IMR-90 (cell line): ENCODE measurements around the gene MUC20. TPM values are rescaled to one million over a fixed set of nuclear protein-coding genes. Genes with fewer than 3 reads are reported as not detected.
A peak's percentile ranks its signal among the peaks of the same experiment; 100 is the strongest.

ENCODE experiments used
- ATAC-seq: fragments of 200-7000 bp; cut with Tn5 transposase; 2 replicates; pipeline ENCODE4 v1.9.1; 2020; ENCODE audit warnings: low read depth, mild to moderate bottlenecking, moderate library complexity
- BruUV-seq: library from RNA; stranded (reverse); fragments of 400-500 nt; replicated peaks from 2 replicates; lab custom pipeline; 2021; lab: Mats Ljungman, UMichigan
- CTCF ChIA-PET: fragments of 300-600 bp; formaldehyde crosslinking; extraction: SDS; loops from one replicate; lab custom pipeline; 2021; ENCODE audit warnings: antibody characterized with exemption; lab: Yijun Ruan, JAX
- POLR2A ChIA-PET: fragments of 300-600 bp; sonication (Branson Sonifier 250); formaldehyde crosslinking; loops from one replicate; lab custom pipeline; 2022; ENCODE audit warnings: antibody characterized with exemption; ENCODE audit not compliant: unreplicated experiment; lab: Charles Lee
- DNase-seq: peaks from one replicate; pipeline ENCODE4 v3.0.0; 2013
- H2AFZ ChIP-seq: replicated peaks from 2 replicates; pipeline ENCODE3; 2013; ENCODE audit warnings: low read length, mild to moderate bottlenecking; ENCODE audit not compliant: poor library complexity
- H2AK5ac ChIP-seq: 2 replicates; pipeline ENCODE4 v1.6.1; 2013; ENCODE audit warnings: low read depth, low read length, inconsistent platforms
- H2AK9ac ChIP-seq: replicated peaks from 2 replicates; pipeline ENCODE3; 2013; ENCODE audit warnings: mild to moderate bottlenecking, low read depth, low read length, moderate library complexity; ENCODE audit not compliant: poor library complexity
- H2BK120ac ChIP-seq: 2 replicates; pipeline ENCODE4 v1.6.1; 2013; ENCODE audit warnings: low read depth, low read length, inconsistent platforms
- H2BK15ac ChIP-seq: 3 replicates; pipeline ENCODE4 v1.6.1; 2013; ENCODE audit warnings: low read depth, low read length, inconsistent platforms
- H2BK20ac ChIP-seq: 2 replicates; pipeline ENCODE4 v1.6.1; 2013; ENCODE audit warnings: low read depth, mild to moderate bottlenecking, inconsistent platforms, low read length, moderate library complexity
- H2BK5ac ChIP-seq: 2 replicates; pipeline ENCODE4 v1.6.1; 2013; ENCODE audit warnings: mild to moderate bottlenecking, low read depth, low read length, inconsistent platforms; ENCODE audit not compliant: poor library complexity, severe bottlenecking
- H3K14ac ChIP-seq: replicated peaks from 2 replicates; pipeline ENCODE4 v1.6.1; 2013; ENCODE audit warnings: low read depth, low read length, inconsistent platforms
- H3K18ac ChIP-seq: 2 replicates; pipeline ENCODE4 v1.6.1; 2013; ENCODE audit warnings: low read depth, low read length, control low read depth
- H3K23ac ChIP-seq: 2 replicates; pipeline ENCODE4 v1.6.1; 2013; ENCODE audit warnings: low read depth, low read length, inconsistent platforms
- H3K27ac ChIP-seq: 2 replicates; pipeline ENCODE4 v1.5.1; 2013; ENCODE audit warnings: mild to moderate bottlenecking, control low read depth, low read length; ENCODE audit not compliant: insufficient read depth
- H3K27me3 ChIP-seq: 2 replicates; pipeline ENCODE4 v1.6.1; 2013; ENCODE audit warnings: low read length; ENCODE audit not compliant: control insufficient read depth, insufficient read depth
- H3K36me3 ChIP-seq: 2 replicates; pipeline ENCODE4 v1.6.1; 2013; ENCODE audit warnings: low read length, mixed read lengths; ENCODE audit not compliant: control insufficient read depth, insufficient read depth
- H3K4ac ChIP-seq: 2 replicates; pipeline ENCODE4 v1.6.1; 2013; ENCODE audit warnings: low read depth, low read length, inconsistent platforms
- H3K4me1 ChIP-seq: 2 replicates; pipeline ENCODE4 v1.6.1; 2013; ENCODE audit warnings: low read length, mixed read lengths; ENCODE audit not compliant: control insufficient read depth, insufficient read depth
- H3K4me2 ChIP-seq: 2 replicates; pipeline ENCODE4 v1.6.1; 2013; ENCODE audit warnings: low read depth, mild to moderate bottlenecking, control low read depth, low read length, moderate library complexity
- H3K4me3 ChIP-seq: 2 replicates; pipeline ENCODE4 v1.5.1; 2013; ENCODE audit warnings: low read depth, mild to moderate bottlenecking, control low read depth, low read length, moderate library complexity; ENCODE audit not compliant: insufficient read depth
- H3K56ac ChIP-seq: 2 replicates; pipeline ENCODE4 v1.6.1; 2013; ENCODE audit warnings: low read length, inconsistent platforms; ENCODE audit not compliant: insufficient read depth; ENCODE audit errors: extremely low read depth
- H3K79me1 ChIP-seq, 2 experiments: 2 replicates each; pipeline ENCODE4 v1.6.1; 2013; ENCODE audit warnings: low read length in 2 of 2, inconsistent platforms in 1 of 2, low read depth in 1 of 2
- H3K9ac ChIP-seq: 2 replicates; pipeline ENCODE4 v1.6.1; 2013; ENCODE audit warnings: low read depth, low read length, control low read depth
- H3K9me1 ChIP-seq: 2 replicates; pipeline ENCODE4 v1.6.1; 2013; ENCODE audit warnings: low read length, inconsistent platforms; ENCODE audit not compliant: insufficient read depth
- H3K9me3 ChIP-seq: 2 replicates; pipeline ENCODE4 v1.6.1; 2013; ENCODE audit warnings: low read length; ENCODE audit not compliant: control insufficient read depth, insufficient read depth
- H4K20me1 ChIP-seq: 2 replicates; pipeline ENCODE4 v1.6.1; 2013; ENCODE audit warnings: low read length, inconsistent platforms; ENCODE audit not compliant: insufficient read depth
- H4K5ac ChIP-seq: 2 replicates; pipeline ENCODE4 v1.6.1; 2013; ENCODE audit warnings: mild to moderate bottlenecking, low read depth, low read length, control low read depth
- H4K8ac ChIP-seq, 2 experiments: 2 replicates each; pipeline ENCODE4 v1.6.1; 2013; ENCODE audit warnings: low read depth in 2 of 2, low read length in 2 of 2, control low read depth in 1 of 2, inconsistent platforms in 1 of 2
- H4K91ac ChIP-seq: 2 replicates; pipeline ENCODE4 v1.6.1; 2013; ENCODE audit warnings: low read depth, low read length, inconsistent platforms; ENCODE audit not compliant: insufficient read depth
- BHLHE40 ChIP-seq: fragments of 150-350 bp; IDR thresholded peaks from 2 replicates; pipeline ENCODE4 v1.6.1; 2016; ENCODE audit warnings: mild to moderate bottlenecking, low read depth, low read length
- CHD1 ChIP-seq: IDR thresholded peaks from 2 replicates; pipeline ENCODE4 v1.6.1; 2012; ENCODE audit warnings: low read depth, low read length, improper control_type of control experiment
- CTCF ChIP-seq: conservative IDR thresholded peaks from 2 replicates; pipeline ENCODE4 v1.5.1; 2012; ENCODE audit warnings: mild to moderate bottlenecking, low read depth, low read length, improper control_type of control experiment
- ELK1 ChIP-seq: fragments of 150-350 bp; IDR thresholded peaks from 2 replicates; pipeline ENCODE4 v1.6.1; 2016; ENCODE audit warnings: low read depth, mild to moderate bottlenecking, low read length, moderate library complexity, borderline replicate concordance
- FOS ChIP-seq: fragments of 150-350 bp; IDR thresholded peaks from 2 replicates; pipeline ENCODE4 v1.6.1; 2016; ENCODE audit warnings: low read depth, low read length
- MAFK ChIP-seq: IDR thresholded peaks from 2 replicates; pipeline ENCODE4 v1.6.1; 2012; ENCODE audit warnings: low read depth, low read length, improper control_type of control experiment
- MAZ ChIP-seq: IDR thresholded peaks from 2 replicates; pipeline ENCODE4 v1.6.1; 2012; ENCODE audit warnings: low read depth, mild to moderate bottlenecking, low read length, improper control_type of control experiment, moderate library complexity, borderline replicate concordance
- NFE2L2 ChIP-seq: fragments of 150-350 bp; IDR thresholded peaks from 2 replicates; pipeline ENCODE4 v1.6.1; 2016; ENCODE audit warnings: low read depth, mild to moderate bottlenecking, low read length
- POLR2A ChIP-seq: IDR thresholded peaks from 2 replicates; pipeline ENCODE4 v1.6.1; 2012; ENCODE audit warnings: mild to moderate bottlenecking, low read depth, low read length
- RAD21 ChIP-seq: IDR thresholded peaks from 2 replicates; pipeline ENCODE4 v1.6.1; 2012; ENCODE audit warnings: low read length, improper control_type of control experiment
- RCOR1 ChIP-seq: IDR thresholded peaks from 2 replicates; pipeline ENCODE4 v1.6.1; 2012; ENCODE audit warnings: mild to moderate bottlenecking, low read length, improper control_type of control experiment; ENCODE audit not compliant: insufficient replicate concordance
- RFX5 ChIP-seq: IDR thresholded peaks from 2 replicates; pipeline ENCODE4 v1.8.0; 2012; ENCODE audit warnings: low read depth, mild to moderate bottlenecking, low read length, moderate library complexity
- SMC3 ChIP-seq: fragments of 150-350 bp; IDR thresholded peaks from 2 replicates; pipeline ENCODE4 v1.6.1; 2016; ENCODE audit warnings: low read depth, mild to moderate bottlenecking, antibody characterized with exemption, low read length, moderate library complexity
- USF2 ChIP-seq: fragments of 150-350 bp; IDR thresholded peaks from 2 replicates; pipeline ENCODE4 v1.6.1; 2017; ENCODE audit warnings: mild to moderate bottlenecking, antibody characterized with exemption, low read length, low read depth
- WGBS, 2 experiments: methylation state at CpG; one replicate each; pipeline versions ENCODE4 v1.1.5 to v1.1.7; 2013; ENCODE audit warnings: missing lambda C conversion rate in 2 of 2; ENCODE audit not compliant: insufficient read length in 1 of 2; ENCODE audit errors: extremely low coverage in 2 of 2; 5-methylcytosine and 5-hydroxymethylcytosine counted together
- dilution Hi-C: fragments of 300-500 bp; cut with HindIII; formaldehyde crosslinking; loops from one replicate; pipeline ENCODE4 v1.14.3; 2018; ENCODE audit warnings: low sequenced_read_pairs; ENCODE audit not compliant: unreplicated experiment
- in situ Hi-C: fragments of 300-500 bp; cut with MboI; formaldehyde crosslinking; loops from 3 replicates; pipeline ENCODE4 v1.14.3; 2019; ENCODE audit warnings: low sequenced_read_pairs, inconsistent platforms, mixed read lengths
- intact Hi-C: fragments of 100-400 bp; cut with micrococcal nuclease; formaldehyde crosslinking; loops from 2 replicates; pipeline ENCODE4 v1.10.0; 2022
- polyA plus RNA-seq, 3 experiments: library from polyadenylated mRNA; depleted of rRNA; stranded (reverse); fragments of >200 nt; gene quantifications; 2 replicates each; pipeline ENCODE4 v1.2.3, GENCODE V29; 2012; ENCODE audit warnings: low replicate concordance in 1 of 3
- total RNA-seq: library from RNA; depleted of rRNA; stranded (reverse); fragments of >200 nt; gene quantifications from 2 replicates; pipeline ENCODE4 v1.2.3, GENCODE V29; 2012

The MUC20 gene
- total and polyA plus RNA-seq, 2 of the 4 experiments (the other 2 are of a cell fraction), result 0.12 TPM; not detected in 1

GRCh38 chr3:195697582-195698324 lies 23.0 kb upstream of the MUC20 start:
- Histone ChIP-seq H2BK20ac (no peak overlapping the region), H3K79me1 (peaks cover 0 to 10% of the 10 kb centered on the region in 2 experiments; a peak in 2 of 4 replicates), H3K23ac (0 out of 2 replicates have a peak overlapping the region, but pooled peaks have one; percentile 3), H4K8ac (peak overlapping the region in 1 of 2 experiments; percentile 1; a peak in 1 of 4 replicates), H3K14ac (peak overlapping the region; percentile 26), H4K91ac (no peak overlapping the region), H3K27ac (peak overlapping the region; percentile 3; the same call in 1 of the 2 replicates), H2AK9ac (peak overlapping the region; percentile 51), H3K4me1 (peaks cover 11% of the 10 kb centered on the region), H3K4ac (no peak overlapping the region), H2BK5ac (peak overlapping the region; percentile 3), H3K9me3 (no peaks in the 10 kb centered on the region), H3K9me1 (peaks cover 13% of the 10 kb centered on the region), H3K36me3 (peaks cover 13% of the 10 kb centered on the region; the same call in 1 of the 2 replicates), H3K4me3 (no peak overlapping the region), H3K56ac (no peak overlapping the region), H2AK5ac (peak overlapping the region; percentile 11; the same call in 1 of the 2 replicates), H3K4me2 (no peak overlapping the region), H2AFZ (peak overlapping the region; percentile 26), H2BK15ac (no peak overlapping the region), H4K20me1 (peaks cover 7% of the 10 kb centered on the region; the same call in 1 of the 2 replicates), H2BK120ac (no peak overlapping the region), H3K18ac (no peak overlapping the region), H3K27me3 (no peaks in the 10 kb centered on the region), H3K9ac (no peak overlapping the region), H4K5ac (no peak overlapping the region)
- in situ Hi-C loops (loop anchor here (25.0 kb wide), 1 partner anchor 265 kb away; no protein-coding TSS in a partner anchor), intact Hi-C loops (no loop called here), dilution Hi-C loops (no loop called here)
- DNase-seq (peak; percentile 88), ATAC-seq (peak; percentile 86)
- ChIA-PET POLR2A (no interaction called here), CTCF (interaction anchor here (0.6 kb wide), 1 partner anchor 1052 kb away, joined by 3 read pairs; no protein-coding TSS in a partner anchor)
- WGBS, 2 experiments, result 64% methylated on average over 11 of the region's 11 CpGs; no CpG with 5 or more reads in 1 of the 2 experiments
- no TSS peak for BruUV-seq
- TF ChIP-seq SMC3 (no peak), CHD1 (no peak), FOS (no peak), BHLHE40 (no peak), ELK1 (no peak), MAZ (no peak), POLR2A (no peak), RCOR1 (no peak), RFX5 (0 out of 2 replicates have a peak, but pooled peaks have one; percentile 14), RAD21 (0 out of 2 replicates have a peak, but pooled peaks have one; percentile 6), CTCF (no peak), MAFK (peak; percentile 68), USF2 (no peak), NFE2L2 (peak; percentile 92)
